HG03159 (cell line): ENCODE results near the gene GDAP2.

Experiments
- ATAC-seq: cut with Tn5 transposase; IDR thresholded peaks from one replicate; pipeline ENCODE4 v1.9.1; 2021; ENCODE audit warnings: mild to moderate bottlenecking, moderate library complexity; ENCODE audit not compliant: unreplicated experiment

The GDAP2 gene

DNA sequence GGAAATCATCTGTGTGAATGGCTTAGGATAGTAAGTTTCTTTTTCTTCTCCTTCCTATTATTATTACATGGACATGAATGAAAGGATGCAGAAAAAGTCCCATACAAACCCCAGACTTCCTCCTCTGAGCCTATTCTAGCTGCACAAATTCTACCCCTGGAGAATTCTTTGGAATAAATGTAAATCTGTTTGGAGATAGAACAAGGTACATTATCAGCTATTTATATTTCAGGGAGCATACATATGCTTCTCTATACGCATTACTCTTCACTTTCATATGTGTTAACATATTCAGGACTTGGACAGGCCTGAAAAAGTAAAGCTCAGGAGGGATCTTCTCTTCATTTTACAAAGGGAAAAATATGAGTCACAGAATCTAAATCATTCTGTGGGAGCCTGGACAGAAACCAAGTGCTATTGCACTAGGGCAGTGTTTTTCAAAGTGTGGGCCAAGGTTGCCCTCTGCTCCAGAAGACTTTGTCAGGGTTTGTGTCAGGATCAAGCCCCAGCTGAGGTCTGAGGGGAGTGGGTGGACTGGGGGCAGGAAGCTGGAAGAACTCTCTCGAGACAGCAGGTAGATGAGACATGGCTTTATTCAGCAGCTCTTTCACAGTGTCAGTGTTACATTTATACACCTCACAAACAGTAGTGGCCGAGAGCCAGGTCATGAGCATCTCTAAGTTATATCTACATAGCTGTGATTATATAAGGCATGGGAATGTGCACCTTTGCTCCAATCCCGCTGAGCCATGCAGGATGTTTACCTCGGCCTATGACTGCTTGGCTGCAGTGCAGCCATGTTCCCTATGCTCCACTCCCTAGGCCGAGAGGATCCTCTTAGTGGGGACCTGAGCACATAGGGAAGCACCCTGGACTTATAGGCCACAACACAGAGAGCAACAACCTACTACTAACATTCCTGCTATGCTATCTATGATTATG, 114.3 kb downstream of the GDAP2 start:
- no peak for ATAC-seq
